HepG2 (cell line): ENCODE results near the gene CYSRT1. TPM values are rescaled to one million over a fixed set of nuclear protein-coding genes. Genes with fewer than 3 reads are reported as not detected.

Experiments
- ATF7-NPFF ChIP-seq: sonication (generic); formaldehyde crosslinking; IDR thresholded peaks from 2 replicates; pipeline ENCODE4 v1.8.1; 2023; ENCODE audit warnings: mild to moderate bottlenecking, low read depth, missing genetic modification reagents, moderate library complexity
- ATRX ChIP-seq: sonication (generic); formaldehyde crosslinking; IDR thresholded peaks from 2 replicates; pipeline ENCODE4 v1.4.0; 2020; ENCODE audit warnings: missing genetic modification reagents, borderline replicate concordance
- BATF2 ChIP-seq: sonication (generic); formaldehyde crosslinking; IDR thresholded peaks from 2 replicates; pipeline ENCODE4 v1.8.0; 2022; ENCODE audit warnings: mild to moderate bottlenecking, missing genetic modification reagents, moderate library complexity
- EZH2 ChIP-seq: conservative IDR thresholded peaks from 2 replicates; pipeline ENCODE4 v1.6.1; 2012; ENCODE audit warnings: mild to moderate bottlenecking, low read depth, low read length, moderate library complexity
- GATAD2A ChIP-seq: IDR thresholded peaks from 2 replicates; pipeline ENCODE4 v1.6.1; 2016
- GRHL1 ChIP-seq: sonication (generic); formaldehyde crosslinking; conservative IDR thresholded peaks from 2 replicates; pipeline ENCODE4 v1.8.0; 2022; ENCODE audit warnings: missing genetic modification reagents
- GTF2F1 ChIP-seq: fragments of 150-350 bp; IDR thresholded peaks from 2 replicates; pipeline ENCODE4 v1.6.1; 2014; ENCODE audit warnings: low read length
- GTF3A ChIP-seq: sonication (generic); formaldehyde crosslinking; conservative IDR thresholded peaks from 2 replicates; pipeline ENCODE4 v1.4.0; 2020; ENCODE audit warnings: mild to moderate bottlenecking, missing genetic modification reagents
- JDP2 ChIP-seq: sonication (generic); formaldehyde crosslinking; IDR thresholded peaks from 2 replicates; pipeline ENCODE4 v1.8.1; 2022; ENCODE audit warnings: missing genetic modification reagents, borderline replicate concordance
- KDM6A ChIP-seq: IDR thresholded peaks from 2 replicates; pipeline ENCODE4 v1.6.1; 2016; ENCODE audit warnings: low read depth
- MAFF ChIP-seq: IDR thresholded peaks from 2 replicates; pipeline ENCODE4 v1.6.1; 2011; ENCODE audit warnings: low read depth, low read length, improper control_type of control experiment
- NFIB ChIP-seq: sonication (generic); formaldehyde crosslinking; IDR thresholded peaks from 2 replicates; pipeline ENCODE4 v1.9.0; 2021; ENCODE audit warnings: missing genetic modification reagents, mild to moderate bottlenecking, borderline replicate concordance
- NFYC ChIP-seq: IDR thresholded peaks from 2 replicates; pipeline ENCODE4 v1.6.1; 2016; ENCODE audit warnings: missing genetic modification reagents, missing compliant biosample characterization
- PRDM4 ChIP-seq: sonication (generic); formaldehyde crosslinking; IDR thresholded peaks from 2 replicates; pipeline ENCODE4 v1.9.0; 2021; ENCODE audit warnings: missing genetic modification reagents, borderline replicate concordance
- RARA ChIP-seq: IDR thresholded peaks from 2 replicates; pipeline ENCODE4 v1.6.1; 2016; ENCODE audit warnings: missing genetic modification reagents, missing compliant biosample characterization
- RBFOX2 ChIP-seq: fragments of 200-400 bp; formaldehyde crosslinking; IDR thresholded peaks from 2 replicates; pipeline ENCODE4 v1.6.1; 2017; ENCODE audit warnings: low read depth, mild to moderate bottlenecking, low read length
- SMARCC2 ChIP-seq: fragments of 450-650 bp; IDR thresholded peaks from 2 replicates; pipeline ENCODE4 v1.6.1; 2017; ENCODE audit warnings: antibody characterized with exemption, mild to moderate bottlenecking
- SPEN ChIP-seq: sonication (generic); formaldehyde crosslinking; IDR thresholded peaks from 2 replicates; pipeline ENCODE4 v1.5.1; 2020; ENCODE audit warnings: low read depth, mild to moderate bottlenecking, missing genetic modification reagents
- TBX2 ChIP-seq: sonication (generic); formaldehyde crosslinking; IDR thresholded peaks from 2 replicates; pipeline ENCODE4 v1.5.0; 2020; ENCODE audit warnings: missing genetic modification reagents, mild to moderate bottlenecking, borderline replicate concordance
- ZFP1 ChIP-seq: IDR thresholded peaks from 2 replicates; pipeline ENCODE4 v1.6.1; 2016
- ZFY ChIP-seq: sonication (generic); formaldehyde crosslinking; IDR thresholded peaks from 2 replicates; pipeline ENCODE4 v1.4.0; 2020; ENCODE audit warnings: missing genetic modification reagents
- ZKSCAN1 ChIP-seq: fragments of 150-350 bp; IDR thresholded peaks from 2 replicates; pipeline ENCODE4 v1.6.1; 2014; ENCODE audit warnings: low read length
- ZNF234 ChIP-seq: sonication (generic); formaldehyde crosslinking; conservative IDR thresholded peaks from 2 replicates; pipeline ENCODE4 v1.5.1; 2020; ENCODE audit warnings: mild to moderate bottlenecking, missing genetic modification reagents
- ZNF350 ChIP-seq: sonication (generic); formaldehyde crosslinking; IDR thresholded peaks from 2 replicates; pipeline ENCODE4 v1.4.0; 2020; ENCODE audit warnings: mild to moderate bottlenecking, low read depth, missing genetic modification reagents, borderline replicate concordance
- ZNF414 ChIP-seq: sonication (generic); formaldehyde crosslinking; IDR thresholded peaks from 2 replicates; pipeline ENCODE4 v1.5.0; 2020; ENCODE audit warnings: missing genetic modification reagents
- ZNF619 ChIP-seq: sonication (generic); formaldehyde crosslinking; IDR thresholded peaks from 2 replicates; pipeline ENCODE4 v1.4.0; 2020; ENCODE audit warnings: mild to moderate bottlenecking, missing genetic modification reagents
- ZSCAN30 ChIP-seq: sonication (generic); formaldehyde crosslinking; IDR thresholded peaks from 2 replicates; pipeline ENCODE4 v1.5.0; 2020; ENCODE audit warnings: mild to moderate bottlenecking, missing genetic modification reagents
- polyA plus RNA-seq, 8 experiments: library from polyadenylated mRNA; depleted of rRNA in 3 of 8; stranded (reverse) in 7 of 8; unstranded in 1 of 8; fragments of >200 nt; fragmentation: Illumina TruSeq in 4 of 8; extraction: Trizol in 4 of 8; gene quantifications; 2 replicates each; pipeline versions ENCODE4 v1.2.1 to v1.2.3, GENCODE V29; 2011 to 2016; ENCODE audit warnings: low read depth in 4 of 8, missing spikeins in 1 of 8, mixed read lengths in 1 of 8; ENCODE audit not compliant: insufficient read depth in 1 of 8
- total RNA-seq, 5 experiments: library from RNA; depleted of rRNA; stranded (reverse); fragments of >200 nt; fragmentation: Illumina TruSeq; extraction: Trizol; gene quantifications; 2 replicates each; pipeline ENCODE4 v1.2.3, GENCODE V29; 2016; ENCODE audit warnings: low read depth in 1 of 5

The CYSRT1 gene
- total and polyA plus RNA-seq, 2 of the 13 experiments (the other 11 are each of a cell fraction or from before 2014, with no cell fraction given): 1.5 to 2.1 TPM

- no peak for TF ChIP-seq NFIB
- TF ChIP-seq GRHL1 (CRISPR knock-in tag): no peak
- TF ChIP-seq EZH2: no peak
- TF ChIP-seq ZNF234 (CRISPR knock-in tag): 0 out of 2 replicates have a peak, but pooled peaks have one; percentile 18
- no peak for TF ChIP-seq MAFF
- no peak for TF ChIP-seq ZKSCAN1
- TF ChIP-seq GTF3A (CRISPR knock-in tag): no peak
- no peak for TF ChIP-seq ZNF414
- TF ChIP-seq JDP2: peak; percentile 63; the same call in 1 of the 2 replicates
- TF ChIP-seq GATAD2A (CRISPR knock-in tag): 0 out of 2 replicates have a peak, but pooled peaks have one; percentile 13
- TF ChIP-seq KDM6A (CRISPR knock-in tag): 0 out of 2 replicates have a peak, but pooled peaks have one; percentile 21
- TF ChIP-seq RBFOX2: peak; percentile 85
- TF ChIP-seq ZSCAN30: no peak
- no peak for TF ChIP-seq ZNF350 (CRISPR knock-in tag)
- TF ChIP-seq TBX2 (CRISPR knock-in tag): no peak
- 0 out of 2 replicates have a peak, but pooled peaks have one; percentile 44 for TF ChIP-seq ZNF619 (CRISPR knock-in tag)
- no peak for TF ChIP-seq ATRX (CRISPR knock-in tag)
- no peak for TF ChIP-seq ZFP1
- no peak for TF ChIP-seq SMARCC2
- TF ChIP-seq ATF7-NPFF: peak; percentile 72; the same call in 1 of the 2 replicates
- no peak for TF ChIP-seq NFYC (CRISPR knock-in tag)
- TF ChIP-seq BATF2 (CRISPR knock-in tag): 0 out of 2 replicates have a peak, but pooled peaks have one; percentile 45
- TF ChIP-seq ZFY: peak; percentile 63
- no peak for TF ChIP-seq PRDM4
- TF ChIP-seq RARA (CRISPR knock-in tag): no peak
- no peak for TF ChIP-seq GTF2F1
- TF ChIP-seq SPEN: peak; percentile 54
Observed at GRCh38 chr9:137254624-137255447, 29.9 kb downstream of the CYSRT1 start, which contains the start of gene NELFB (continued).
